ENCODE measurements around the gene BHLHA15. TPM values are rescaled to one million over a fixed set of nuclear protein-coding genes. Genes with fewer than 3 reads are reported as not detected.

BHLHA15 gene
- total and polyA plus RNA-seq, 9 of the 15 experiments (the other 6 are each of a cell fraction or from before 2014, with no cell fraction given), result 0.22 to 2.0 (median 1.1) TPM; not detected in 4

DNA sequence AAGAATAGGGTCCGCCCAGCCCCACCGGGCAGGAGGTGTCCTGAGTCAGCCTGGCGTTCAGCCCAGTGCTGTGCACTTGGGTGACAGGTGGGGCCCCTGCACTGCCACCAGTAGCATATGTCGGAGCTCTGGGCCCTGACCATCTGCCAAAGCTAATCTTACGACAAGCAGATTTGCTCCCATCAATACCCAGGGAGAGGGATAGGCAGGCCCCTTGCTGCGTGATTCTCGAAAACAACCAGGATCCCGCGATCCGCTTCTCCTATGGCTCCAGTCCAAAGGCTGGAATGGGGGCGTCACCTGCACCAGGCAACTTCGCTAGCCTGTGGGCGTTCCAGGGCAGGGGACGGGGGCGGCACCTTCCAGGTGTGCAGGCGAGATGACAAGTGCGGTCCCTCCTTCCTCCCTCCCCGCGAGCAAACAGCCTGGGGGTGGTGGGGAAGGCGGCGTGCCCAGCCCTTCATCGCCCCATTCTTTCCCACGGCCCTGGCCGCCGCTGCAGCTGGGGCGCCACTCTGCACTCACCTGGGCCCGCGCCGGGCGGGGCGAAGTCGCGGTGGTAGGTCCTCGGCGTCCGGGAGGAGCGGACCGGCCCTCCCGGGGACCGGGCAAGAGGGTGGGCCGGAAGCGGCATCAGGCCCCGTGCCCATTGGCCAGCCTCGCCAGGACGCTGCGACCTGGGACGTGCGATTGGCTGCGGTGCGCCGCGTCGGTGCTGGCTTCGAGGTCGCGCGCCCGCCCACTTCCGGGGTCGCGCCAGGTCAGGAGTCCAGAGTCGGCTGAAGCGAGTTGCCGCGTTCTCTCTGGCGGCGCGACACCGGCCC is 40.6 kb downstream of the BHLHA15 start, which contains the start of gene TECPR1 (continued):
- TF ChIP-seq RAD21 (CRISPR knock-in tag; conservative IDR thresholded peaks at IDR 0.05 in 1 of 2, IDR thresholded peaks at IDR 0.05 in 1 of 2), result no peak
- TF ChIP-seq STAT5B (CRISPR knock-in tag; IDR thresholded peaks at IDR 0.05), result no peak
- TF ChIP-seq TOE1 (IDR thresholded peaks at IDR 0.05; ENCODE audit: borderline replicate concordance), result no peak
- TF ChIP-seq TOE1 (CRISPR knock-in tag; IDR thresholded peaks at IDR 0.05; ENCODE audit: borderline replicate concordance, low read depth), result no peak
- no peak for TF ChIP-seq ZNF212 (CRISPR knock-in tag; IDR thresholded peaks at IDR 0.05)
- peak; percentile 81 to 95 (median 93); a peak in 5 of 6 replicates for TF ChIP-seq ZBTB11 (CRISPR knock-in tag; IDR thresholded peaks at IDR 0.05)
- TF ChIP-seq HDAC3 (IDR thresholded peaks at IDR 0.05; ENCODE audit: borderline replicate concordance, partially characterized antibody), result no peak
- TF ChIP-seq ZFP1 (CRISPR knock-in tag; IDR thresholded peaks at IDR 0.05), result no peak
- TF ChIP-seq, protein P1, sequence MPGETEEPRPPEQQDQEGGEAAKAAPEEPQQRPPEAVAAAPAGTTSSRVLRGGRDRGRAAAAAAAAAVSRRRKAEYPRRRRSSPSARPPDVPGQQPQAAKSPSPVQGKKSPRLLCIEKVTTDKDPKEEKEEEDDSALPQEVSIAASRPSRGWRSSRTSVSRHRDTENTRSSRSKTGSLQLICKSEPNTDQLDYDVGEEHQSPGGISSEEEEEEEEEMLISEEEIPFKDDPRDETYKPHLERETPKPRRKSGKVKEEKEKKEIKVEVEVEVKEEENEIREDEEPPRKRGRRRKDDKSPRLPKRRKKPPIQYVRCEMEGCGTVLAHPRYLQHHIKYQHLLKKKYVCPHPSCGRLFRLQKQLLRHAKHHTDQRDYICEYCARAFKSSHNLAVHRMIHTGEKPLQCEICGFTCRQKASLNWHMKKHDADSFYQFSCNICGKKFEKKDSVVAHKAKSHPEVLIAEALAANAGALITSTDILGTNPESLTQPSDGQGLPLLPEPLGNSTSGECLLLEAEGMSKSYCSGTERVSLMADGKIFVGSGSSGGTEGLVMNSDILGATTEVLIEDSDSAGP (CRISPR knock-in tag; IDR thresholded peaks at IDR 0.05), result no peak
- TF ChIP-seq REST (IDR thresholded peaks at IDR 0.05; ENCODE audit: borderline replicate concordance), result no peak
- no peak for TF ChIP-seq REST (CRISPR knock-in tag; IDR thresholded peaks at IDR 0.05; ENCODE audit: low read depth)
- TF ChIP-seq FOXP1 (CRISPR knock-in tag; IDR thresholded peaks at IDR 0.05), result no peak

All from K562 (cell line).